ENCODE results near the gene FJX1.

Gene FJX1, protein sequence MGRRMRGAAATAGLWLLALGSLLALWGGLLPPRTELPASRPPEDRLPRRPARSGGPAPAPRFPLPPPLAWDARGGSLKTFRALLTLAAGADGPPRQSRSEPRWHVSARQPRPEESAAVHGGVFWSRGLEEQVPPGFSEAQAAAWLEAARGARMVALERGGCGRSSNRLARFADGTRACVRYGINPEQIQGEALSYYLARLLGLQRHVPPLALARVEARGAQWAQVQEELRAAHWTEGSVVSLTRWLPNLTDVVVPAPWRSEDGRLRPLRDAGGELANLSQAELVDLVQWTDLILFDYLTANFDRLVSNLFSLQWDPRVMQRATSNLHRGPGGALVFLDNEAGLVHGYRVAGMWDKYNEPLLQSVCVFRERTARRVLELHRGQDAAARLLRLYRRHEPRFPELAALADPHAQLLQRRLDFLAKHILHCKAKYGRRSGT

DNA sequence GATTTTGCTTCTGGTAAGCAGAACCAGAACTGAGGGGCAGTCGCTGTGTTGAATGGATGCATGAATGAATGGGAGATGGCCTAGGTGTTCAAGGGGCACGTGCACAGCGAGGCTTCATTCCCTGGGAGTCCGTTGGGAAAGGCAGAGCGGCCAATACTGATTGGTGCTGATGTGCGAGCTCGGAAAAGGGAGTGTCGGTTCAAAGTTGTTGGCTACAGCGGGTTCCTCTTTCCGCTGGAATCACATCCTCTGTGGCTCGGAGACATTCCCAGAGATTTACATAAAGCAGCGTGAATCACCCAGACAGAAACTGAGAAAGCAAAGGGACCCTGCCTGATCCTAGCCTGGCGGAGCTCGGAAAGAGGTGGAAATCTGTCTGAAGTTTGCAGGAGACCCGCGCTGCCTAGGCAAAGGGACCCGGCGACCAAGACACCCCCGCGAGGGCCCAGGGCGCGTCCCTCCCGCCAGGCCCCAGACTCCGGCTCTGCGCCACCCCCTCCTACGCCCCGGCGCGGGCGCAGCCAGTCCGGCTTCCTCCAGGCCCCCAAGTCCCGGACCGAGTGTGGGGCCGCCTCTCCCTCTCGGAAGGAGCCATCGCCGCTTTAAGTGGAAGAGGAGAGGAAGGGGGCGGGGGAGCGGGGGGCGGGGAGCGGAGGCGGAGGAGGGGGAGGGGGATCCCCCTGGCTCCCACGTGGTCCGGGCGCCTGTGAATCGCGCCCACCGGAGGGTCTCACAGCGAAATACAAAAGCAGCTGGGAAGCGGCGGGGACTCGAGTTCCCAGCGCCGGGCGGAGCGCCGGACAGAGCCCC is at the start of gene FJX1:
TSS of gene FJX1 (plus strand) at position 774 of the 810 bp plus-strand sequence. CDS start 177 bp downstream, outside the sequence.
- TF ChIP-seq, protein P1, sequence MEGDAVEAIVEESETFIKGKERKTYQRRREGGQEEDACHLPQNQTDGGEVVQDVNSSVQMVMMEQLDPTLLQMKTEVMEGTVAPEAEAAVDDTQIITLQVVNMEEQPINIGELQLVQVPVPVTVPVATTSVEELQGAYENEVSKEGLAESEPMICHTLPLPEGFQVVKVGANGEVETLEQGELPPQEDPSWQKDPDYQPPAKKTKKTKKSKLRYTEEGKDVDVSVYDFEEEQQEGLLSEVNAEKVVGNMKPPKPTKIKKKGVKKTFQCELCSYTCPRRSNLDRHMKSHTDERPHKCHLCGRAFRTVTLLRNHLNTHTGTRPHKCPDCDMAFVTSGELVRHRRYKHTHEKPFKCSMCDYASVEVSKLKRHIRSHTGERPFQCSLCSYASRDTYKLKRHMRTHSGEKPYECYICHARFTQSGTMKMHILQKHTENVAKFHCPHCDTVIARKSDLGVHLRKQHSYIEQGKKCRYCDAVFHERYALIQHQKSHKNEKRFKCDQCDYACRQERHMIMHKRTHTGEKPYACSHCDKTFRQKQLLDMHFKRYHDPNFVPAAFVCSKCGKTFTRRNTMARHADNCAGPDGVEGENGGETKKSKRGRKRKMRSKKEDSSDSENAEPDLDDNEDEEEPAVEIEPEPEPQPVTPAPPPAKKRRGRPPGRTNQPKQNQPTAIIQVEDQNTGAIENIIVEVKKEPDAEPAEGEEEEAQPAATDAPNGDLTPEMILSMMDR (IDR thresholded peaks at IDR 0.05), result no peak
- Histone ChIP-seq H3K9me3 (no peaks in the 10 kb centered on the region), H3K27me3 (peaks cover 0 to 27% of the 10 kb centered on the region in 2 donors), H3K27ac (peak within 1 kb of the TSS; percentile 48 to 60), H3K36me3 (no peaks in the 10 kb centered on the region), H3K4me3 (peak within 1 kb of the TSS; percentile 57 to 70), H3K4me1 (peaks cover 0 to 36% (median 24%) of the 10 kb centered on the region in 4 donors)
- intact Hi-C loops (cut with DNase I; ENCODE audit: low total_unique reads), result loop anchor here (5.0 to 10.0 kb wide), 5 partner anchors 44 to 867 kb away; partner anchors contain the start of gene TRIM44
- peak; percentile 37 to 68 for DNase-seq

DNA sequence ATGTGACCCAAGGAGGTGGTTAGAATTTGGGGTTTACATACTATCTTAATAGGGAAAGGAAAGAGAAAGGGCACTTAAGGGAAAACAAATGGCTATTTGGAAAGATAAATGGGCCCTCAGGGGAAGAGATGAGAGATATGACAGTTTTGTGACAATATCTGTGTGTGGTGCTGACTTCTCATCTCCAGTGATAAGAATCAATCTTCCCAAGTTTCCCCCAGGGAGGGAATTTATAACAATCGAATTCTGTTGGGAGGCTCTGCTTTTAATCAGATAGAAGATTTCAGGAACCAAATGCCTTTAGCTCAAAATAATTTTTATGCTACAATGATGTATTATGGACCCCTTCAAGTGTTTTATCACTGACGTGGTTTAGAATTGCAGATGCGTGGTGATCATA is 46.6 kb upstream of the FJX1 start:
- H3K27ac ChIP-seq, result no peak overlapping the region
- peaks cover 0 to 8% (median 0%) of the 10 kb centered on the region in 3 donors for H3K9me3 ChIP-seq
- DNase-seq, result no peak
- TF ChIP-seq, protein P1 (IDR thresholded peaks at IDR 0.05), result no peak
- intact Hi-C loops (cut with DNase I; ENCODE audit: low total_unique reads), result no loop called here
- no peaks in the 10 kb centered on the region for H3K4me1 ChIP-seq
- no peaks in the 10 kb centered on the region for H3K27me3 ChIP-seq
- no peak overlapping the region for H3K4me3 ChIP-seq
- no peaks in the 10 kb centered on the region for H3K36me3 ChIP-seq

DNA sequence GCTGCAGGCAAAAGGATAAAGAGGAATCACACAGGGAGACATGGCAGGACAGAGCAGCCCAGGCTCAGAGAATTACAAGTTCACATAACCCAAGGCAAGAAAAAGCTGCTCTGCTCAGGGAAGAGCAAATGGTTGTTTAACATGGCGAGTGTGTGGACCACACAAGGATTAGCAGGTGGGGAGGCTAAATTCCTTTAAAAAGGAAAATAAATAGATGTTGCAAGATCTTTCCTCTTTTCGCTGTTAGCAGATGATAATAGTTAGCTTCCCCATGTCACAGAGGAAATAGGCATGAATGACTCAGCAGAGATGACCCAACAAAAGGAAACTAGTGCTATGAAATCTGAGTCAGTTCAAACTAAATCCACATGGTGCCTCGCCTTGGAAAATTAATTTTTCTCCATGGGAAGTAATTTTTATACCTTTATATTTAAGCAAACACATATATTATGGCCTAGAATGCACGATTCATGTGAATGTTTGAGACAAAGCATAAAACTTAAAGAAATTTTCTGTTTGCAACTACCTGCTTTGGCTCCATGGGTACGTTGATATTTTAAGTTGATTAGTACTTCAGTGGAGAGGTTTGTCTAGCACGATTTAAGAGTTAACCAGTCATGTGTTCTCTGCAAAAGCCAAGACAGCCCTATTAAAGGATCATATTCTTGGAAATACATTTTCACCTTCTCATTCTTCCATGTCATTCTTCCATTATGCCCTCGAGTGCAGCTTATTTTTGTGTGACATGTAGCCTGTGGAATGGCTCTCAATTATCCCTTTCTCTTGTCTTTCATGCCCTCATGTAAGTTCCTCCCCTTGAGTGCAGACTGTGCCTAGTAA is 38.5 kb upstream of the FJX1 start:
- no peak for DNase-seq
- TF ChIP-seq, protein P1 (IDR thresholded peaks at IDR 0.05), result no peak
- H3K36me3 ChIP-seq, result no peaks in the 10 kb centered on the region
- H3K27ac ChIP-seq, result no peak overlapping the region
- H3K9me3 ChIP-seq, result no peaks in the 10 kb centered on the region
- H3K27me3 ChIP-seq, result no peaks in the 10 kb centered on the region
- H3K4me1 ChIP-seq, result peaks cover 0 to 16% (median 2%) of the 10 kb centered on the region in 4 donors
- H3K4me3 ChIP-seq, result no peak overlapping the region
- intact Hi-C loops (cut with DNase I; ENCODE audit: low total_unique reads), result no loop called here

DNA sequence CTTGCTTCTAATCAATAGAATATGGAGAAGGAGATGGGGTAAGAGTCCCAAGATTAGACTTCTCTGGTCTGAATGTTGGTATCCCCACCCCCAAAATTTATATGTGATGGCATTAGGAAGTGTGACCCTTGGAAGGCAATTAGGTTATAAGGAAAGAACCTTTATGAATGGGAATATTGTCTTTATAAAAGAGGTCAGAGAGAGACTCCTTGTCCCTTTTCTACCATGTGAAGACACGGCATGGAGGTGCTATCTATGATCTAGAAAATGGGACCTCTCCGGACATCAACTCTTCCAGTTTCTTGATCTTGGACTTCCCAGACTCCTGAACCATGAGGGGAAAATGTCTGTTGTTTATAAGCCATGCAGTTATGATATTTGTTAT is 37.9 kb upstream of the FJX1 start:
- H3K9me3 ChIP-seq, result no peaks in the 10 kb centered on the region
- H3K27ac ChIP-seq, result no peak overlapping the region
- H3K36me3 ChIP-seq, result no peaks in the 10 kb centered on the region
- no peaks in the 10 kb centered on the region for H3K27me3 ChIP-seq
- intact Hi-C loops (cut with DNase I; ENCODE audit: low total_unique reads), result no loop called here
- H3K4me3 ChIP-seq, result no peak overlapping the region
- DNase-seq, result no peak
- TF ChIP-seq, protein P1 (IDR thresholded peaks at IDR 0.05), result no peak
- H3K4me1 ChIP-seq, result peaks cover 0 to 16% (median 2%) of the 10 kb centered on the region in 4 donors

DNA sequence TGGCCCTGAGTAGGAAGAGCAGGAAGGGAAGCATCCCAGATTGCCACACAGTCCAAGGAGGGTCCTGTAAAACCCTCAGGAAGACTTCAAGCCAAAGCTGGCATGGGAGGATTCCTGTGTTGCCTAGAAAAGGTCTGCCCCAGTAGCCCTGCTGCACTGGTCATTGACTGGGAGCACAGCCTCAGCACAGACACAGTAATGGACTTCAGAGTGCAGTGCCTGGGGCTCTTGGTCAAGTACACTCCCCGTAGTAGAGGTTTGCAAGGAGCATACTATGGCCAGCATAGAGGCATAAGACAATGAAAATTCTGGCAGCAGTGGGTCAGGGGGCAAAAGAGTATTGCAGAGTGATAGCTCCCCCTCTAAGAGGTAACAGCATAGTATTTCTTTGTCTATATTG is 36.2 kb upstream of the FJX1 start:
- H3K27me3 ChIP-seq, result no peaks in the 10 kb centered on the region
- H3K4me1 ChIP-seq, result peaks cover 0 to 31% (median 9%) of the 10 kb centered on the region in 4 donors
- intact Hi-C loops (cut with DNase I; ENCODE audit: low total_unique reads), result no loop called here
- H3K27ac ChIP-seq, result no peak overlapping the region
- DNase-seq, result no peak
- TF ChIP-seq, protein P1 (IDR thresholded peaks at IDR 0.05), result no peak
- no peak overlapping the region for H3K4me3 ChIP-seq
- no peaks in the 10 kb centered on the region for H3K9me3 ChIP-seq
- H3K36me3 ChIP-seq, result no peaks in the 10 kb centered on the region
